WTC11 (cell line): ENCODE measurements around the gene MGAT4C. TPM values are rescaled to one million over a fixed set of nuclear protein-coding genes. Genes with fewer than 3 reads are reported as not detected.

Source experiments
- ATAC-seq: fragments of 200-7000 bp; cut with Tn5 transposase; 2 replicates; pipeline ENCODE4 v1.10.0; 2021; ENCODE audit warnings: mild to moderate bottlenecking, moderate library complexity
- CTCF ChIA-PET: fragments of 300-600 bp; sonication (Branson Sonifier 250); formaldehyde crosslinking; loops from one replicate; lab custom pipeline; 2021; ENCODE audit warnings: antibody characterized with exemption; lab: Charles Lee
- POLR2A ChIA-PET: fragments of 350-600 bp; sonication (Branson Sonifier 250); formaldehyde crosslinking; loops from one replicate; lab custom pipeline; 2021; ENCODE audit warnings: antibody characterized with exemption; lab: Charles Lee
- DNase-seq: peaks from one replicate; pipeline ENCODE4 v3.0.0; 2021; ENCODE audit warnings: low spot score
- H3K27ac Mint-ChIP-seq: 2 replicates; pipeline ENCODE4 v1.8.0; 2021; ENCODE audit warnings: mixed read lengths
- H3K27me3 Mint-ChIP-seq: 2 replicates; pipeline ENCODE4 v1.8.0; 2021; ENCODE audit warnings: low read depth, mild to moderate bottlenecking, moderate library complexity, mixed read lengths
- H3K36me3 Mint-ChIP-seq: 2 replicates; pipeline ENCODE4 v1.8.0; 2021; ENCODE audit warnings: mixed read lengths
- H3K4me1 Mint-ChIP-seq: 2 replicates; pipeline ENCODE4 v1.8.0; 2022; ENCODE audit warnings: mixed read lengths
- H3K4me3 Mint-ChIP-seq: 2 replicates; pipeline ENCODE4 v1.8.0; 2021; ENCODE audit warnings: mild to moderate bottlenecking, moderate library complexity, mixed read lengths
- H3K9me3 Mint-ChIP-seq: 2 replicates; pipeline ENCODE4 v1.8.0; 2021; ENCODE audit warnings: mixed read lengths
- AFF4 ChIP-seq: sonication (generic); formaldehyde crosslinking; IDR thresholded peaks from 2 replicates; pipeline ENCODE4 v1.8.1; 2023; ENCODE audit warnings: mild to moderate bottlenecking, missing genetic modification reagents, borderline replicate concordance
- ARID4B ChIP-seq: sonication (generic); formaldehyde crosslinking; IDR thresholded peaks from 2 replicates; pipeline ENCODE4 v1.8.0; 2023; ENCODE audit warnings: missing genetic modification reagents, mild to moderate bottlenecking, borderline replicate concordance
- ATF3 ChIP-seq: sonication (generic); formaldehyde crosslinking; conservative IDR thresholded peaks from 2 replicates; pipeline ENCODE4 v1.8.1; 2022; ENCODE audit warnings: mild to moderate bottlenecking, missing genetic modification reagents
- CDX4 ChIP-seq: fragments of 250-450 bp; sonication (Bioruptor Pico); IDR thresholded peaks from 2 replicates; pipeline ENCODE4 v1.9.0; 2021; ENCODE audit warnings: moderate library complexity, mild to moderate bottlenecking, inconsistent platforms, borderline replicate concordance
- ETV6 ChIP-seq: sonication (generic); formaldehyde crosslinking; IDR thresholded peaks from 2 replicates; pipeline ENCODE4 v1.8.1; 2022; ENCODE audit warnings: mild to moderate bottlenecking, missing genetic modification reagents
- FOXJ3 ChIP-seq: sonication (generic); formaldehyde crosslinking; IDR thresholded peaks from 2 replicates; pipeline ENCODE4 v1.9.0; 2021; ENCODE audit warnings: missing genetic modification reagents, mild to moderate bottlenecking, borderline replicate concordance
- FOXK1 ChIP-seq: sonication (generic); formaldehyde crosslinking; IDR thresholded peaks from 2 replicates; pipeline ENCODE4 v1.8.0; 2022; ENCODE audit warnings: mild to moderate bottlenecking, moderate library complexity, missing genetic modification reagents
- NFATC4 ChIP-seq: fragments of 250-450 bp; sonication (Bioruptor Pico); IDR thresholded peaks from 2 replicates; pipeline ENCODE4 v1.9.0; 2021; ENCODE audit warnings: mild to moderate bottlenecking
- NFE2L1 ChIP-seq: sonication (generic); formaldehyde crosslinking; IDR thresholded peaks from 2 replicates; pipeline ENCODE4 v1.8.1; 2023; ENCODE audit warnings: missing genetic modification reagents
- OVOL2 ChIP-seq: fragments of 250-450 bp; sonication (Bioruptor Pico); IDR thresholded peaks from 2 replicates; pipeline ENCODE4 v1.9.0; 2021; ENCODE audit warnings: mild to moderate bottlenecking, borderline replicate concordance
- PREB ChIP-seq: sonication (generic); formaldehyde crosslinking; IDR thresholded peaks from 2 replicates; pipeline ENCODE4 v1.8.1; 2022; ENCODE audit warnings: mild to moderate bottlenecking, missing genetic modification reagents, moderate library complexity, borderline replicate concordance
- RORB ChIP-seq: fragments of 250-450 bp; sonication (Bioruptor Pico); IDR thresholded peaks from 2 replicates; pipeline ENCODE4 v1.9.0; 2021; ENCODE audit warnings: mild to moderate bottlenecking
- SOX15 ChIP-seq: fragments of 250-450 bp; sonication (Bioruptor Pico); IDR thresholded peaks from 2 replicates; pipeline ENCODE4 v1.9.0; 2021; ENCODE audit warnings: mild to moderate bottlenecking
- TEAD4 ChIP-seq: sonication (generic); formaldehyde crosslinking; IDR thresholded peaks from 2 replicates; pipeline ENCODE4 v1.8.0; 2022; ENCODE audit warnings: mild to moderate bottlenecking, missing genetic modification reagents
- USF1 ChIP-seq: sonication (generic); formaldehyde crosslinking; IDR thresholded peaks from 2 replicates; pipeline ENCODE4 v1.8.0; 2022; ENCODE audit warnings: mild to moderate bottlenecking, missing genetic modification reagents
- ZNF121 ChIP-seq: sonication (generic); formaldehyde crosslinking; IDR thresholded peaks from 2 replicates; pipeline ENCODE4 v1.8.0; 2023; ENCODE audit warnings: missing genetic modification reagents
- ZNF138 ChIP-seq: sonication (generic); formaldehyde crosslinking; conservative IDR thresholded peaks from 2 replicates; pipeline ENCODE4 v1.8.1; 2022; ENCODE audit warnings: mild to moderate bottlenecking, moderate library complexity, missing genetic modification reagents
- ZNF317 ChIP-seq: sonication (generic); formaldehyde crosslinking; IDR thresholded peaks from 2 replicates; pipeline ENCODE4 v1.8.1; 2023; ENCODE audit warnings: low read depth, mild to moderate bottlenecking, moderate library complexity, missing genetic modification reagents, borderline replicate concordance
- total RNA-seq: library from RNA; stranded (reverse); gene quantifications from 3 replicates; pipeline ENCODE4 v1.2.3, GENCODE V29; 2021

The MGAT4C gene
- total RNA-seq, 1 experiment from 2014 or later = 4.8 TPM

- TF ChIP-seq ARID4B (no peak), ATF3 (CRISPR knock-in tag) (no peak), FOXJ3 (CRISPR knock-in tag) (no peak), NFATC4 (CRISPR knock-in tag) (no peak), ZNF138 (no peak), FOXK1 (CRISPR knock-in tag) (no peak), RORB (CRISPR knock-in tag) (no peak), OVOL2 (CRISPR knock-in tag) (no peak)
These were observed 76.3 kb downstream of the MGAT4C start (continued) for GRCh38 chr12:86179855-86180254.

GRCh38 chr12:86174188-86174587, 82.0 kb downstream of the MGAT4C start:
- Mint-ChIP-seq H3K27me3 (no peaks in the 10 kb centered on the region), H3K4me3 (no peak overlapping the region), H3K4me1 (peaks cover 8% of the 10 kb centered on the region), H3K9me3 (peaks cover 9% of the 10 kb centered on the region), H3K27ac (no peak overlapping the region), H3K36me3 (peaks cover 4% of the 10 kb centered on the region)
- CTCF ChIA-PET = no interaction called here
- no peak for ATAC-seq
- POLR2A ChIA-PET = no interaction called here
- TF ChIP-seq SOX15 (CRISPR knock-in tag) = no peak
- TF ChIP-seq FOXJ3 (CRISPR knock-in tag) = no peak
- no peak for TF ChIP-seq NFE2L1
- no peak for TF ChIP-seq ETV6 (CRISPR knock-in tag)
- TF ChIP-seq ZNF121 = no peak
- TF ChIP-seq AFF4 (CRISPR knock-in tag) = no peak
- no peak for TF ChIP-seq USF1 (CRISPR knock-in tag)
- no peak for TF ChIP-seq TEAD4 (CRISPR knock-in tag)
- TF ChIP-seq PREB (CRISPR knock-in tag) = no peak
- TF ChIP-seq ZNF317 (CRISPR knock-in tag) = no peak
- TF ChIP-seq CDX4 (CRISPR knock-in tag) = no peak
- no peak for DNase-seq
